Uterus (tissue), 2 donors: ENCODE measurements around the gene CGNL1.

Source experiments
- CTCF ChIP-seq, 4 experiments: fragments of 200-600 bp in 2 of 4; fragments of 450-650 bp in 2 of 4; sonication (generic) in 2 of 4; IDR thresholded peaks; one replicate each; pipeline ENCODE4 v1.5.1; 2016 to 2019; ENCODE audit warnings: antibody characterized with exemption in 4 of 4, mild to moderate bottlenecking in 2 of 4, moderate library complexity in 1 of 4
- POLR2A ChIP-seq, 2 donors: fragments of 450-650 bp; IDR thresholded peaks; one replicate each; pipeline ENCODE4 v1.6.1; 2016; ENCODE audit warnings: antibody characterized with exemption in 2 of 2, mild to moderate bottlenecking in 1 of 2, moderate library complexity in 1 of 2

GRCh38 chr15:57415602-57416001 is 39.3 kb downstream of the CGNL1 start:
- TF ChIP-seq CTCF (IDR thresholded peaks at IDR 0.05) = no peak
- no peak for TF ChIP-seq POLR2A (IDR thresholded peaks at IDR 0.05)
